ENCODE results near the gene PDZD2. TPM values are rescaled to one million over a fixed set of nuclear protein-coding genes. Genes with fewer than 3 reads are reported as not detected.
"Not testable (repeated sequence)": the region's sequence is repeated elsewhere in the genome, so short reads cannot be mapped to it uniquely, and the experiment has no call there.

The PDZD2 gene
- total and polyA plus RNA-seq, 2 donors (not counting 3 experiments of a cell fraction or from before 2014, with no cell fraction given): 0.66 to 6.9 TPM

- ChIA-PET CTCF (no interaction called here), POLR2A (interaction anchor here (0.7 kb wide), 1 partner anchor 14 kb away, joined by 4 read pairs; no protein-coding TSS in a partner anchor)
- H3K4me3 ChIP-seq (replicated peaks in 1 of 3; ENCODE audit: insufficient read depth in 1 of 3, low read depth in 1 of 3, low read length in 3 of 3): no peak overlapping the region
- no peak overlapping the region for H3K9ac ChIP-seq (replicated peaks; ENCODE audit: extremely low read depth, insufficient read depth, low read length)
- H3K4me2 ChIP-seq (ENCODE audit: insufficient read depth, low read length): no peak overlapping the region
- no peaks in the 10 kb centered on the region for H3K27me3 ChIP-seq (ENCODE audit: control insufficient read depth in 2 of 2, insufficient read depth in 2 of 2, low read length in 2 of 2)
- H3K4me1 ChIP-seq (ENCODE audit: control insufficient read depth, extremely low read depth, insufficient read depth, low read length): no peaks in the 10 kb centered on the region
- DNase-seq (ENCODE audit: low read depth, low spot score): no peak
- H3K36me3 ChIP-seq (ENCODE audit: control insufficient read depth in 2 of 2, extremely low read depth in 1 of 2, insufficient read depth in 2 of 2, low read length in 2 of 2): no peaks in the 10 kb centered on the region
- H3K27ac ChIP-seq (ENCODE audit: insufficient read depth, low read depth, low read length): no peak overlapping the region
- intact Hi-C loops (cut with micrococcal nuclease) (no loop called here), dilution Hi-C loops (cut with MboI; ENCODE audit: extremely low pct_ligation_motif_present, low sequenced_read_pairs) (no loop called here)
- no peaks in the 10 kb centered on the region for H4K20me1 ChIP-seq (replicated peaks; ENCODE audit: control insufficient read depth, extremely low read depth, insufficient read depth, low read length)
- no peak overlapping the region for H2AFZ ChIP-seq (ENCODE audit: low read depth, low read length)
- BruUV-seq (replicated peaks): no TSS peak
- H3K9me3 ChIP-seq (replicated peaks; ENCODE audit: control insufficient read depth, insufficient read depth, low read length): no peaks in the 10 kb centered on the region
- no peaks in the 10 kb centered on the region for H3K79me2 ChIP-seq (ENCODE audit: control insufficient read depth, insufficient read depth, low read length)
- FAIRE-seq: no peak
- TF ChIP-seq CTCF (IDR thresholded peaks at IDR 0.05; ENCODE audit: extremely low read depth in 1 of 2, insufficient read depth in 1 of 2, low read depth in 1 of 2, low read length in 2 of 2) (no peak), FOS (IDR thresholded peaks at IDR 0.05; ENCODE audit: borderline replicate concordance, insufficient read depth, low read length) (no peak), MYC (IDR thresholded peaks at IDR 0.05; ENCODE audit: low read depth, low read length) (no peak), JUN (IDR thresholded peaks at IDR 0.05; ENCODE audit: borderline replicate concordance, insufficient read depth, insufficient read length, low read depth) (no peak), POLR2AphosphoS5 (IDR thresholded peaks at IDR 0.05; ENCODE audit: insufficient read depth, low read depth, low read length) (no peak), GATA2 (IDR thresholded peaks at IDR 0.05; ENCODE audit: insufficient read depth, insufficient read length, low read depth, low read length) (no peak), EZH2 (IDR thresholded peaks at IDR 0.05; ENCODE audit: borderline replicate concordance, low read depth, low read length, severe bottlenecking) (no peak), POLR2A (IDR thresholded peaks at IDR 0.05; ENCODE audit: low read depth, low read length) (no peak)
- TF ChIP-seq, protein P1, sequence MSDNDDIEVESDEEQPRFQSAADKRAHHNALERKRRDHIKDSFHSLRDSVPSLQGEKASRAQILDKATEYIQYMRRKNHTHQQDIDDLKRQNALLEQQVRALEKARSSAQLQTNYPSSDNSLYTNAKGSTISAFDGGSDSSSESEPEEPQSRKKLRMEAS (IDR thresholded peaks at IDR 0.05; ENCODE audit: insufficient read depth, insufficient read length): no peak
- no peaks in the 10 kb centered on the region for H3K9me1 ChIP-seq (replicated peaks; ENCODE audit: control insufficient read depth, extremely low read depth, insufficient read depth, low read length)
These were observed 124.5 kb downstream of the PDZD2 start for GRCh38 chr5:31763424-31763823.

- POLR2A ChIA-PET: not testable (repeated sequence)
These were observed 125.8 kb downstream of the PDZD2 start for GRCh38 chr5:31764687-31765086.

More at GRCh38 chr5:31764687-31765086, 125.8 kb downstream of the PDZD2 start:
- intact Hi-C loops (cut with micrococcal nuclease); H3K79me2 ChIP-seq (ENCODE audit: control insufficient read depth, insufficient read depth, low read length); DNase-seq (ENCODE audit: low read depth, low spot score); H2AFZ ChIP-seq (ENCODE audit: low read depth, low read length); H3K9ac ChIP-seq (replicated peaks; ENCODE audit: extremely low read depth, insufficient read depth, low read length); H3K4me3 ChIP-seq (replicated peaks in 1 of 3; ENCODE audit: insufficient read depth in 1 of 3, low read depth in 1 of 3, low read length in 3 of 3); H3K4me2 ChIP-seq (ENCODE audit: insufficient read depth, low read length); dilution Hi-C loops (cut with MboI; ENCODE audit: extremely low pct_ligation_motif_present, low sequenced_read_pairs); CTCF ChIA-PET; H3K4me1 ChIP-seq (ENCODE audit: control insufficient read depth, extremely low read depth, insufficient read depth, low read length); BruUV-seq (replicated peaks); H3K9me3 ChIP-seq (replicated peaks; ENCODE audit: control insufficient read depth, insufficient read depth, low read length); H3K9me1 ChIP-seq (replicated peaks; ENCODE audit: control insufficient read depth, extremely low read depth, insufficient read depth, low read length); H3K27me3 ChIP-seq (ENCODE audit: control insufficient read depth in 2 of 2, insufficient read depth in 2 of 2, low read length in 2 of 2); H3K36me3 ChIP-seq (ENCODE audit: control insufficient read depth in 2 of 2, extremely low read depth in 1 of 2, insufficient read depth in 2 of 2, low read length in 2 of 2); H3K27ac ChIP-seq (ENCODE audit: insufficient read depth, low read depth, low read length); H4K20me1 ChIP-seq (replicated peaks; ENCODE audit: control insufficient read depth, extremely low read depth, insufficient read depth, low read length); FAIRE-seq: not testable (repeated sequence)

All from endothelial cell of umbilical vein (primary cell).